GM12865 (cell line): ENCODE measurements around the gene SAMD4A.
A peak's percentile ranks its signal among the peaks of the same experiment; 100 is the strongest.

Source experiments
- DNase-seq: peaks from one replicate; pipeline ENCODE4 v3.0.0; 2010; ENCODE audit warnings: low read depth
- H3K4me3 ChIP-seq: 2 replicates; pipeline ENCODE4 v1.5.1; 2011; ENCODE audit warnings: mild to moderate bottlenecking, low read depth, low read length, control low read depth
- CTCF ChIP-seq: IDR thresholded peaks from 2 replicates; pipeline ENCODE4 v1.5.1; 2011; ENCODE audit warnings: low read length, control low read depth, low read depth, inconsistent platforms; ENCODE audit not compliant: insufficient read depth; ENCODE audit errors: missing control alignments

Gene SAMD4A

GRCh38 chr14:54703724-54704123, 136.8 kb downstream of the SAMD4A start:
- H3K4me3 ChIP-seq, result no peak overlapping the region
- no peak for TF ChIP-seq CTCF
- no peak for DNase-seq

- DNase-seq, result no peak
- TF ChIP-seq CTCF, result no peak
- no peak overlapping the region for H3K4me3 ChIP-seq
These were observed 137.8 kb downstream of the SAMD4A start for GRCh38 chr14:54704768-54705167.

GRCh38 chr14:54706769-54707168, 139.8 kb downstream of the SAMD4A start:
- no peak overlapping the region for H3K4me3 ChIP-seq
- DNase-seq, result no peak
- TF ChIP-seq CTCF, result no peak

GRCh38 chr14:54708161-54708560, 141.2 kb downstream of the SAMD4A start:
- TF ChIP-seq CTCF, result no peak
- DNase-seq, result no peak
- H3K4me3 ChIP-seq, result no peak overlapping the region

GRCh38 chr14:54708982-54709381, 142.1 kb downstream of the SAMD4A start:
- TF ChIP-seq CTCF, result no peak

GRCh38 chr14:54709444-54709843, 142.5 kb downstream of the SAMD4A start:
- peak; percentile 68 for DNase-seq
- H3K4me3 ChIP-seq, result no peak overlapping the region
- TF ChIP-seq CTCF, result no peak

More at GRCh38 chr14:54708982-54709381, 142.1 kb downstream of the SAMD4A start:
- no peak overlapping the region for H3K4me3 ChIP-seq
- DNase-seq, result no peak

- H3K4me3 ChIP-seq, result no peak overlapping the region
- no peak for DNase-seq
- TF ChIP-seq CTCF, result no peak
These were observed 142.9 kb downstream of the SAMD4A start for GRCh38 chr14:54709867-54710266.
